NCI-H2081 (cell line): ENCODE measurements around the gene UGT1A7.

Source experiments
- DNase-seq, 2 experiments: peaks; one replicate each; lab custom pipeline; 2025; lab: John Stamatoyannopoulos, UW

Gene UGT1A7

DNA sequence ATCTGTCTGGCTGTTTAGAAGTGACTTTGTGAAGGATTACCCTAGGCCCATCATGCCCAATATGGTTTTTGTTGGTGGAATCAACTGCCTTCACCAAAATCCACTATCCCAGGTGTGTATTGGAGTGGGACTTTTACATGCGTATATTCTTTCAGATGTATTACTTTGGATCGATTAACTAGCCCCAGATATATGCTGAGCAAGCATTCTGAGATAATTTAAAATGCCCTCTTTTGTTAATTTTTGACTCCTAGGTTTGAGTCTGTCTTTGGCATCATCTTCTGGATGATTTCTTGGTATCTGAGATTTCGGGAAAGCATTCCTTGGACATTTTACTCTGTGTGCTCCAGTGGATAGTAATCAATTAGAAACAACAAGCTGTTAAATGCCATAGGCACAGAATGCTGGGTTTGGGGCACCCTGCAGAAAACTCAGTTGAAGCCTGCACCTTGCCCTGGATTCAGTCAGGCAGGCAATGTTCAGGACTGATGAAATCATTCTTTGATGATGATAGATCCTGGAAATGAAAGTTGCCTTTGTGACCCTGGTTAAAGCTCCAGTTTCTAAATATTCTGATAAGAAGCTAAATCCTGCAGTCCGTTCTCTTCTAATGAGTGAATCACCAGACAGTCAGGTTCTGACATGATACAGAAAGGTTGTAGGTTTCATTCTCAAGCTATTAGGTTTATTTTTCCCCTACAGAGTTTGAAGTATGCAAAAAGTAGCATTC, 79.5 kb downstream of the UGT1A7 start:
- no peak for DNase-seq

DNA sequence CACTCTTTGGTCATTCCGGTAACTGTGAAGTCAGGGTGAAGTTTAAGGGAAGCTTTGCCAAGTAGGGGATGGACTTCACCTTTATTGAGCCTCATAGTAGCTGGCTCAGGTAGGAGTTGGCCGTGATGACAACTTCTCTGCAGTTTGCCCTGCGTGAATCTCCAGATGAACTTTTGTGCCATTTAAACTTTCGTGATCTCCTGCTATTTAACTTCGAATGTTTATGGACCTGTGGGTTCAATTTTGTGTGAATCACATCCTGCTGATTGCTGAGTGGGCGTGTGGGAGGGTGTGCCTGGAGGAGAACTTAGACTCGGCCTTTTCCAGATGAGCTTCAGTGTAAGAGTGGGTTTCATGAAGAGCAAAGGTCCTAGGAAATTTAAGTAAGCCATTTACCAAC, 82.6 kb downstream of the UGT1A7 start:
- no peak for DNase-seq

DNA sequence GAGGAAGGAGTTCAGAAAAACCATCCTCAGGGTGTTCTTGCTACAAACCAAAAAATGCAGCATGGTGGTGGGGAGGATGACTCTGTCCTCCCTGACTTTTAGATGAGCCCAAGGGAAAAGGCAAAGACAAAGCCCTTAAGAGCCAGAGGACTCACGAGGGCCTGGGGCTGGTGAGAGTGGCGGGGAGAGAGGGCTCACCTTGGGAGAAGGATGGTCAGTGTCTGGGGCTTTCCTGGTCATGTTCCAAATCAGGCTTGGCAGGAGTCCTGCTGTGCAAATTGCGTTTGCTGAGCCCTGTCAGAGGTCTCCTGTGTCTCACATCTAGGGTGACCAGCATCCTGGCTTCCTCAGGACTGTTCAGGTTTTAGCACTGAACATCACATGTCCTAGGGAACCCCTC, 83.1 kb downstream of the UGT1A7 start:
- DNase-seq, result no peak

- DNase-seq, result no peak
Measured at GRCh38 chr2:233766416-233766815, 84.7 kb downstream of the UGT1A7 start.

GRCh38 chr2:233768076-233768475, 86.4 kb downstream of the UGT1A7 start:
- DNase-seq, result no peak

DNA sequence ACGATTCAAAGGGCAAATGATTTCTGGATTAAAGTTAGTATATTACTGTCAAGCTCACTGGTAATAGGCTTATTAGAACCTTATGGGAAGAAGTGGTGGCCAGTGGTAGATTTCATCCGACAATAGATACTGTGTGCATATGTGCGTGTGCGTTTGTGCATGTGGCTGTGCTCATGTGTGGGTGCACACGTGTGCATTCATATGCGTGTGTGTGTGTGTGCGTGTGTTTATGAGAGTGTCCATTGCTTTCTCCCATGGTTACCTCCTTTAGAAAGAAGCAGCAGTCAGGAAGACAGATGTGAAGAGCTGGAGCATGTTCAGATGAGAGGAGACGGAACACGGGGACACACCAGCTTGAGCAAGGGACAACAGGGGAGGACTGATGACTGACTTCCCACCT, 87.6 kb downstream of the UGT1A7 start:
- DNase-seq, result no peak

GRCh38 chr2:233772153-233772552, 90.5 kb downstream of the UGT1A7 start:
- no peak for DNase-seq

GRCh38 chr2:233772583-233772982, 90.9 kb downstream of the UGT1A7 start:
- no peak for DNase-seq

- no peak for DNase-seq
Measured at GRCh38 chr2:233773854-233774253, 92.2 kb downstream of the UGT1A7 start.

DNA sequence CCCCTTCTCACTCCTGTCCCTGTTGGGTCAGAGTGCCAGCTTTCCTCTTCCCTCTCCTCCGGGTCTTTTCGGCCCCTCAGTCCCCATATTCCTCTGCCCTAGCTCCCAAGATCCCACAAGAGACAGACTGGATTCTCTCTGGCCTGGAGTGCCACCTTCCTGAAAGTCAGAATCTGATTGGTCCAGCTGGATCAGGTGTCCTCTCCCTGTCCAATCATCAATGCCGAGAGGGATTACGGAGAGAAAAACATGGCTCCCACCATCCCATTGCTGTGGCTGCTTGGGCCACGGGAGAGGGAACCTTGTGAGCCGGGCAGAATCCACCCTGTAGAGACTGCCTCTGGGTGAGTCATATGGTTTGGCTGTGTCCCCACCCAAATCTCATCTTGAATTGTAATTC, 93.7 kb downstream of the UGT1A7 start:
- no peak for DNase-seq

DNA sequence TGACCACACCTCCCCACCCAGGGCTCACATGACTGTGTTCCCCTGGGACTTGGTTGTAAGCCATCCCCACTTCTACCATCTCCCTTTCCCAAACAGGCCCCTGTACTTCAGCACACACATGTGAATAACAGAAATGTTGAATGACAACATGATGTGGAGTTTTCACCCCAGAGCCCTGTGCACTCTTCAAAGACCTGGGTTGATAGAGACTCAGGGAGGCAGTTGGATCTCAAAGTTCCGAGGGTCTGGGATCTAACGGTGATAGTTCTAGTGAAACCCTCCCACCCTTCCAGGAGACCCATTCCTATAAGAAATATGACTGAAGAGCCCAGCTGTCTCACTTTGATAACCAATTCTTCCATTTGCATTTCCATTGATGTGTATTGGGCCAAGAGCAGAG, 96.3 kb downstream of the UGT1A7 start, which contains the start of gene MROH2A:
Gene MROH2A, plus strand, starts transcription at position 301 of the 400 bp plus-strand sequence. CDS start 1,029 bp downstream, outside the sequence.
- no peak for DNase-seq

DNA sequence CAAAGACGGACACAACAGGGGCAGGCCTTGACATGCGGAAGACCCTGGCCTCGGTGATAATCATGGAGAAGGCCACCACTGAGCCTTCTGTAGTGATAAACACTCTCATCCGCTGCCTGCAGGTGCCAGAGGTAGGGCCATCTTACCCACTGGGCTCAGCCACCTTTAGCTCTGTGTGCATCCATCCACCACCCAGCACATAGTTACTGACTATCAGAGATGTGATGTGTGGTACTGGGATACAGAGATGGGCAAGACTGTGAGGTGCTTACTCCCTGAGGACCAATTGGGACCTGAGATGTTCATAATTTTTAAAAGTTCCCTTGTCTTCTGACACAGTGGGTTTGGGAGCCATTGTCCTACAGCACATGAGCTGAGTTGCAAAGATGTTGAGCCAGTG, 98.0 kb downstream of the UGT1A7 start:
- DNase-seq, result no peak

GRCh38 chr2:233780771-233781170, 99.1 kb downstream of the UGT1A7 start:
- no peak for DNase-seq

DNA sequence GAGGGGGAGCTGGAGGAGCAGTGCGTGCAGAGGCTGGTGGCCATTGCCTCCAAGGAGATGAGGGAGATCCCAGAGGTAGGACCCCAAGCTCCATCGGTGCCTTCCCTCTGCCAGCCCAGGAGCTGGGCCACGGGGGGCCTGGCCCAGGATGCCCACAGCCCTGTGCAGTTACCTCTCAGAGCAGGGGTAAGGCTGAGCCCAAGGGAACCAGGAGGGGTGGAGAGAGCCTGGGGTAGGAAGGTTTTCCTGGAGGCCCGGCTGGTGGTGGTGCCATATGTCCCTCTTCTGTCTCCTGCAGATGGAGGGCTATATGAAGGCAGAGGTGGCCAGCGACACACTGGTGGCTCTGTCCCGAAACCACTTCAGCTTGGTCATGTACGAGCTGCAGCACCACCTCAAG, 107.9 kb downstream of the UGT1A7 start:
- no peak for DNase-seq

GRCh38 chr2:233791151-233791882, 109.6 kb downstream of the UGT1A7 start:
- DNase-seq, result no peak

- no peak for DNase-seq
Measured at GRCh38 chr2:233791883-233792329, 110.2 kb downstream of the UGT1A7 start.

- DNase-seq, result no peak
Measured at GRCh38 chr2:233792720-233793119, 111.0 kb downstream of the UGT1A7 start.

- DNase-seq, result no peak
Measured at GRCh38 chr2:233793465-233794127, 111.9 kb downstream of the UGT1A7 start.

- DNase-seq, result no peak
Measured at GRCh38 chr2:233794128-233794658, 112.5 kb downstream of the UGT1A7 start.

DNA sequence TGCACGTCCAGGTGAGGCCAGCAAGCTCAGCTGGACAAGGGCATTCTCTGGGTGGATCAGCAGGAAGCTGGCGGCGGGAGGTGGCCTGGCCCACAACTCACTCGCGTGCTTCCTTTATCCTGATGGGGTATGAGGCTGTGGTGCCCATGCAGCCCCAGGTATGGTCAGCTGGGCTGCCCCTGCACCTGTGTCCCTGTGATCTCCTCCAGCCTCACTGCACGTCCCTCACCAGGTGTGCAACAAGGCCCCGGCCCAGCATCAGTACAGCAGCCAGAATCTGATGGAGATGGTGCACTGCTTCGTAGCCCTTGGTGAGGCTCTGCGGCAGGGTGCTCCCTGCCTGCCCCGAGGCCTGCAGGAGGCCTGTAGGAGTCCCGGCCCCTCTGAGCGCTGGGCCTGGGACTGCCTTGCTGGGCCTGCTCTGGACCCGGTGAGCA, 114.1 kb downstream of the UGT1A7 start:
- DNase-seq, result no peak

- no peak for DNase-seq
Measured at GRCh38 chr2:233796254-233796653, 114.6 kb downstream of the UGT1A7 start.

DNA sequence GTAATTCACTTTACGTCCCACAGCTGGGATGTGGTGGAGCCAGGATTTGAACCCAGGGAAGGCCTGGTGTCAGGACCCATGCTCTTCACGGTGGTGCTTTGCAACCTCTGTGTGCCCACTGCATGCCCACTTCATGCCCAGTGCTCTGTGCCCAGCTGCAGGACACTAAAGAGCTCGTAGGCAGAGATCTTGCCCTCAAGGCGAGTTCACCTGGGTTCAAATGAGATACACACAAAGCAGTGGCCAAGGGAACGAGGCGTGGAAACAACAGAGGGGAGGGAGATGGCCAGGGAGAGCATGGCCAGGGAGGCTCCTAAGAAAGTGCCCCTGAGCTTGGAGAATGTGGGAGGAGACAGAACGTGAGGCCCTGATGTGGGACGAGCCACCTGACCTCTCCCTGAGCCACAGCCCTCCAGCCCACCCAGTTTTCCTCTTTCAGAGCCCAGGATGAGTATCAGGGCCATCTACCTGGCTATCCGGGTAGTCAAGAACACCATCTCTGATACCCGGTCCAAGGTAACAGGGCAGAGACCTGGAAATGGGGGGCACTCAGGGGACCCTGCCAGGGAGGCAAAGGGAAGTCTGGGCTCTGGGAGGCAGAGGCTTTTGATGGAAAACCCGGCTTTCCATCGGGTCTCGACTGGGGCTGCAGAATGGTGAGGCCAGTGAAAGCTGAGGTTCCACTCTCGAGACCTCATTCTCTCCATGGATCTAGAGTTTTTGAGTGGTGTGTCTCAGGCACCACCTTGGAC, 116.8 kb downstream of the UGT1A7 start:
- DNase-seq, result no peak
